ENCODE data around the gene ELN.
"Not testable (repeated sequence)": the region's sequence is repeated elsewhere in the genome, so short reads cannot be mapped to it uniquely, and the experiment has no call there.

ELN gene

DNA sequence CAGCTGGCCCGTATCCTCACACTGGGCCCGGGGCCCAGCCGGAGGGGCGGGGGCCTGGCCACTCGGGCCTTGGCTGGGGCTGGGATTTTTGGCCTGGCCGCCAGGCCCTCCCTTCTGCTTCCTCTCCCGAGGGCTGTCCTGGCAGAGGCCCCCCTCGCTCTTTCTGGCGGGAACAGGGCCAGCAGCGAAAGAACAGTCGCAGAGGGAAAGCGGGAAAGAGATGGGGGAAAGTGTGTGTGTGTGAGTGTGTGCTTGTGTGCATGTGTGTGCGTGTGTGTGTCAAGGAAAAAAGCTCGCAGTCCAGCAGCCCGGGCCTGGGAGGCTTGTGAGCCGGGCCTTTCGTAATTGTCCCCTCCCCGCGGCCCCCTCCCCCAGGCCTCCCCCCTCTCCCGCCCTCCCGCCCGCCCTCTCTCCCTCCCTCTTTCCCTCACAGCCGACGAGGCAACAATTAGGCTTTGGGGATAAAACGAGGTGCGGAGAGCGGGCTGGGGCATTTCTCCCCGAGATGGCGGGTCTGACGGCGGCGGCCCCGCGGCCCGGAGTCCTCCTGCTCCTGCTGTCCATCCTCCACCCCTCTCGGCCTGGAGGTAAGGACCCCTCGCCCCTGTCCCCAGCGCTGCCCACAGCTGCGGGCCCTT is at the start of gene ELN:
ELN (plus strand) TSS at position 491 of the 638 bp plus-strand sequence; CDS start at position 506, 15 bp downstream.
- no peak for DNase-seq

- DNase-seq = no peak
These were observed 49.1 kb upstream of the ELN start for GRCh38 chr7:73978661-73979563.

GRCh38 chr7:73979656-73980055 is 48.3 kb upstream of the ELN start:
- DNase-seq = not testable (repeated sequence)

- no peak for DNase-seq
These were observed 47.8 kb upstream of the ELN start for GRCh38 chr7:73980206-73980605.

DNA sequence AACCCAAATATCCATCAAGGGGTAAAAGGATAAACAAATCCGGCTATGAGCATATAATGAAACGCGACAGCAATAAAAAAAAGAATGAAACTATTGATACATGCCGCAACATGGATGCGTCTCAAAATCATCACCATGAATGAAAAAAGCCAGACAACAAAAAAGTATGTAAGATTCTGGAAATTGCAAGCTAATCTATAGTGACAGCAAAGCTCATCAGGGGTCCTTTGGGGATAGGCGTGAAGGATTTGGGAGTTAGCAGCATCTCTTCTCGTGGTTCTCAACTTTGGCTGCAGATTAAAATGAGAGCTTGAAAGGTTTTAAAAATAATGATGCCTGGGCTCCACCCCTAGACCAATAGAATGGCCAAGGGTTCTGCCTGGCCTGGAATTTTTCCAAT is 46.0 kb upstream of the ELN start:
- no peak for DNase-seq

DNA sequence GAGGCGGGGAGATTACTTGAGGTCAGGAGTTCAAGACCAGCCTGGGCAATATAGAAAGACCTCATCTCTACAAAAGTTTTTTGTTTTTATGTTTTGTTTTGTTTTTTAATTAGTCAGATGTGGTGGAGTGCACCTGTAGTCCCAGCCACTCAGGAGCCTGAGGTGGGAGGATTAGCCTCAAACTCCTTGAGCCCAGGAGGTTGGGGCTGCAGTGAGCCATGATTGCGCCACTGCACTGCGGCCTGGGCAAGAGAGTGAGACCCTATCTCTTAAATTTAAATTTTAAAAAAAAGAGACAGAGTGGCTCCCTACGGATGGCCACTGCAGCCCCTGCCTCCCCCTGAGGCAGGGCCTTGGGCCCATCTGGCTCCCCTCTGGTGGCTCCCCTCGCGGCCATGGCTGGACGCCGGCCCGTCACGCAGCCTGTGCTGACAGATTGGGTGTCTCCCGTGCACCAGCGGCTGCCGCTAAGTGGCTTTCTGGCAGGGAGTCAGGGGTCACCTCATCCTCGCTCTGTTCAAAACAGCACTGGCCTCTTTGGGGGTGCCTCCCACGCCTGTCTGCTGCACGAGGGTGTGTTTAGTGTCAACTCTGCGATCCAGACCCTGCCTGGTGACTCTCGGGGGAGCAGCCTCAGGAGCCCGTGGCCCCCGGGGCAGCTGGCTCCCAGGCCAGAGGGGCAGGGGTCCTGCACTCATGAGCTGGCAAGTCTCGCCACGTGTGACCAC is 44.4 kb upstream of the ELN start:
- DNase-seq = no peak

DNA sequence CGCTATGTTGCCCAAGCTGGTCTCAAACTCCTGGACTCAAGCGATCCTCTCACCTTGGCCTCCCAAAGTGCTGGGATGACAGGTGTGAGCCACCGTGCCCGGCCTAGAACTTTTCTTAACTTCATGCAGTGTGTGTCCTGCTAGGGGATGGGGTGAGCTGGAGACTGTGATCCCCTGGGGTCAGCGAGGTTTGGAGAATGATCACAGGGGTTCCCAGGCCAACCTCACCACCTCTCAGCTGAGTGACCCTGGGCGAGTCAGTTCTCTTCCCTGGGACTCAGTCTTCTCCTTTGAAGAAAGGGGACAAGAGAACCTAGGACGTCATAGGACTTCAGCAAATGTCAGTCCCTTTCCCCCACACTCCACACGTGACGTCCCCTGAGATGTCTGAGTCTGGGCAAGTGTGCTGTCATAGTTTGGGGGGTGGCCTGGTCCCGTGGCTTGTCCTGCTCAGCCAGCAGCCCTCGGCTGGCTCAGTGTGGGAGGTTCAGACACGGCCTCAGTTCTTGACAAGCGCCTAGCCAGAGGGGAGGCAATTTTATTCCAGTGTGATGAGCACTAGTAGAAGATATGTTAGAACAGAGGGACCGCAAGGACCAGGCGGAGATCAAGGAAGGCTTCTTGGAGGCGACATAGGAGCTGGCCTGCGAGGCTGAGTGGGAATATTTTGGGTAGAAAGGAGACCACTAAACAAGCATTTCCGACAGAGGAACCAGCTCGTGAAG is 43.3 kb upstream of the ELN start:
- no peak for DNase-seq

GRCh38 chr7:73985737-73986141 is 42.2 kb upstream of the ELN start:
- DNase-seq = no peak

GRCh38 chr7:73986158-73986631 is 41.8 kb upstream of the ELN start:
- DNase-seq = no peak

DNA sequence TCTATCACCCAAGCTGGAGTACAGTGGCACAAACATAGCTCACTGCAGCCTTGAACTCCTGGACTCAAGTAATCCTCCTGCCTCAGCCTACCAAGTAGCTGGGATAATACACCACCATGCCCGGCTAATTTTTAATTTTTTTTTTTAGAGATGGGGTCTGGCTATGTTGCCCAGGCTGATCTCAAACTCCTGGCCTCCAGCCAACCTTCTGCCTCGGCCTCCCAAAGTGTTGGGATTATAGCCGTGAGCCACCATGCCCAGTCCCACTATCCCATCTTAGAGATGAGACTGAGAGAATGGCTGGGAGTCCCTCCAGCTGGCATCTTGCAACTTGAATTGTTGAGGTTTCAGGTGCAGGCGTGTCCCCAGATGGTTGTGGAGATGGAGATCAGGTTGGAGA is 40.7 kb upstream of the ELN start:
- DNase-seq = no peak

DNA sequence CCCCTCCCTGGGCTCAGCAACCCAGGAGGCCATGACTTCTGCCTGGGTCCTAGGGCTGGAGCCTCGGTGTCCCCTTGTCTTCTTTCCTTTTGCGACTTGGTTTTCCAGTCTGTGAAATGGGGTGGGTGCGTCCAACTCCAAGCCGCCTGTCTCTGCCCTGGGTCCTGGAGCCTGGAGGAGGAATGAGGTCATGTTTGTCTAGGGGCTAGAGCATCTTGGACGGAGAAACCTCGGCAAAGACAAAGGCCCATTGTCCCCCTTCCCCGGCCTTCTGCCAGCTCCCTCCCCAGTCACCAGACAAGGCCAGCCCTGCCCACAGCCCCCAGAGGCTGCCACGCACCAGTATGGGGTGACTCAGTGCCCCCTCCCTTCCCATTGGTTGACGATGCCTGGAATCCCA is 39.8 kb upstream of the ELN start:
- no peak for DNase-seq

DNA sequence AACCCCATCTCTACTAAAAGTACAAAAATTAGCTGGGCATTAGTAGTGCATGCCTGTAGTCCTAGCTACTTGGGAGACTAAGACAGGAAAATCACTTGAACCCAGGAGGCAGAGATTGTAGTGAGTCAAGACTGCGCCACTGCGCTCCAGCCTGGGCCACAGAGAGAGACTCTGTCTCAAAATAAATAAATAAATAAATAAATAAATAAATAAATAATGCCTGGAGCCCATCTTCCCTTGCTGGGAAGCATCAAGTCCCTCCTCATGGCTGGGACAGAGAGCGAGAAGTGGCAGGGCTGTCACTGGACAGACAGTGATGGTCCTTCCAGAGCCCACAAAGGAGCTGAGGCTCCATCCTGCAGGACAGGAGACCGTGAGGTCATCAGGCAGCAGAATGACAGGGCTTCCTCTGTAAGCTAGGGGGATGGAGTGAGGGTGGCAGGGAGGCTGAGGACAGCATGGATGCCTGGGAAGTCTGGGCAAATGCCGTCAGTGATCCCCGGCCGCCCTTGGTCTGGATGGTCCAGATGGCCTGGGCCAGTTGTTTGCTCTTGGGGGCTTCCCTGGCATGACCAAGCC is 36.4 kb upstream of the ELN start:
- DNase-seq = no peak

GRCh38 chr7:73992101-73992562 is 35.8 kb upstream of the ELN start:
- DNase-seq = no peak

- DNase-seq = no peak
These were observed 34.0 kb upstream of the ELN start for GRCh38 chr7:73994023-73994422.

DNA sequence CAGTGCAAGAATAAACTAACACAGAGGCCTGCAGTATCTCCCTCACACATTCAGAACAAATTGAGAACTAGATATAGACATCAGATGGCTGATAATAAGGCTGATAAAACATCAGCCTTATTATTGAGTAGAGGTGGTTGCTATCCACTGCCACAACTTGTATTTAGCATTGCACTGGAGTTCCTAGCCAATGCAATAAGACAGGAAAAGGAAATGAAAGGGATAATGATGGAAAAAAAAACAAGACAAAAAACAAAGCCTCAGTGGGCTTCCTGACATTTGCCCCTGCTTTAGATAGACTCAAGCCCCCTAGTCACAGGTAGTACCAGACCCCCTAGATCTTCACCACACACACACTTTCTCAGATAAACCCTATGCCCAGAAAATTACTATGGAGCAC is 33.2 kb upstream of the ELN start:
- no peak for DNase-seq

DNA sequence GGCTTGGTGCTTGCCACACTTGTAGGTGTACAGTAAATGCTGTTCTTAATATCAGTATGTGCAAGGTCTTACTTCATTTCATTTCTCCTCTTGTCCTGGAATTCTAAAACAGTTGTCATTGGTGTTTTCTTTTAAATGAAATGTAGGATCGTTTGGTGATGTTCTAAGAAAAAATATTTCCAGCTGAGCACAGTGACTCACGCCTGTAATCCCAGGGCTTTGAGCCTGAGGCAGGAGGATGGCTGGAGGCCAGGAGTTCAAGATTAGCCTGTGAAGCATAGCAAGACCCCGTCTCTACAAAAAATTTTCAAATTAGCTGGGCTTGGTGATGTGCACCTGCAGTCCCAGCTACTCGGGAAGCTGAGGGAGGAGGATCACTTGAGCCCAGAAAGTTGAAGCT is 32.6 kb upstream of the ELN start:
- no peak for DNase-seq

DNA sequence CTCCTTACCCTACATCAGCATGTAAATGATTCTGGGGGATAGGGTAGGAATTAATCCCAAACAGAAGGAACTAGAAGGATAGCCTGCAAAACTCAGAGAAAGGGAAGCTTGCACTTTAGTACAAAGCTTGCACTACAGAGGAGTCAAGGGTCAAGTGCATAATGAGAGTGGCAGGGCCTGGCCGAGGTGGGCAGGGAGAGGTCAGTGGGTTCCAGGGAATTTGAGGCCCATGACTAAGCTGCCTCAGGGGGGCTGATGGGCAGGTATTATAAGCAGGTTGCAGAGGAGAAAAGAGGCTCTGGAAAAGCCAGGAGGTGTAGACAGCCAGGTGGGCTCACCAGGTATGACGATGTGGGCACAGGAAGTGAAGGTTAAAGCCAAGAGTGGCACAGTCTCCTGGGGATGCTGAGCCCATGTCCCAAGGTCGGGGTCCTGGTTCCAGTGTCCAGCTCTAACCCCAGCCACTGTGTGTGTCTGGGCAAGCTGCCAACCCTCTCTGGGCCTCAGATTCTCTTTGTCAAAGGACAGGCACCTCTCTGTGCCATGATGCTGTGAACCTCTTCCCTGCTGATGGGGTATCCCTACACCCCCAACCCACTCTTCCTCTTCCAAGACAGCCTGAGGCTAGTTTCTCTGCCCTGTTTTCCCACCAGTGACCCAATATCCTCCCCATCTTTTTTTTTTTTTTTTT is 32.0 kb upstream of the ELN start:
- no peak for DNase-seq

GRCh38 chr7:73997056-73997455 is 30.9 kb upstream of the ELN start:
- DNase-seq = no peak

DNA sequence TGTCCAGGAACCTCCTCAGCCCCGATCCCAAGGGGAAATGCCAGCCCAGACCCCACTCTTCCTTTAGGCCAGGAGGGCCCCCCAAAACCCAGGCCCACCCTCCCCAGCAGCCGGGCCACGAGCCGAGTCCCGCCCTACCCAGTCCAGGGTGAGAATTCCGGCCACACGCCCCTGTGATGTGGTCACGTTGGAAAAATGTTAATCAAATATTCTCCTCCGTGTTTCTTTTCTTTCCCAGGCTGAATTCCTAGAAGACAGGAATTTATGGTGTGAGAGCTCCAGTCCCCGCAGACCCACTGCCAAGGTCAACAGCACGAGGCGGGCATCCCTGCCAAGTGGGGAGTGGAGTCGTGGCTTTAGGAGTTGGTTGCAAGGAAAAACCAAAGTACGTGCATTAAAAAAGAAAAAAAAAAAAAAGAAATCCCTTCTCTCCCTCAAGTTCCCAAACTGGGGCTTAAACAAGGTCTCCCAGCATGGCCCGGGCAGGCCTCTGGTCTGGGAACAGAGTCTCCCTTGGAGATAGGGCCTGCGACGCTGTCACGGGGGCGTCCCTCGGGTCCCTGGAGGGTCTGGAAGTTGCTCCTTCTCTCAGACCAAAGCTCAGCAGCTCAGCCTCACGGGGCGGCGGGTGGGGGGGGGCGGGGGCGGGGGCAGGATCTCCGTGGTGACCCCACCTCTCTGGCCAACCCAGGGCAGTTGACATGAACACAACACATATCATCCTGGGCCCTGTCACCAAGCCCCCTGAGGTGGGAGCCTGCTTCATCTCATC is 28.1 kb upstream of the ELN start:
- DNase-seq = no peak

- DNase-seq = no peak
These were observed 27.4 kb upstream of the ELN start for GRCh38 chr7:74000489-74001149.

- no peak for DNase-seq
These were observed 26.9 kb upstream of the ELN start for GRCh38 chr7:74001150-74001494.
